SK-N-SH (cell line): Measurements from ENCODE around the gene PAX2. TPM values are rescaled to one million over a fixed set of nuclear protein-coding genes. Genes with fewer than 3 reads are reported as not detected.

Source experiments
- CTCF ChIA-PET: fragments of 300-600, 350-600 bp; formaldehyde crosslinking; extraction: SDS; loops from one replicate; lab custom pipeline; 2021; lab: Yijun Ruan, JAX
- POLR2A ChIA-PET: fragments of 350-600 bp; sonication (Branson Sonifier 250); formaldehyde crosslinking; extraction: SDS; loops from one replicate; lab custom pipeline; 2020; ENCODE audit warnings: antibody characterized with exemption, inconsistent platforms; lab: Yijun Ruan, JAX
- DNase-seq: peaks from one replicate; pipeline ENCODE4 v3.0.0; 2012
- H2AFZ ChIP-seq: fragments of 200-600 bp; sonication (generic); 2 replicates; pipeline ENCODE4 v1.8.1; 2016; ENCODE audit warnings: antibody characterized with exemption, mild to moderate bottlenecking, low read depth
- H3F3A ChIP-seq: fragments of 200-600 bp; sonication (generic); replicated peaks from 2 replicates; pipeline ENCODE3; 2016; ENCODE audit warnings: antibody characterized with exemption, mild to moderate bottlenecking; ENCODE audit not compliant: insufficient read depth
- H3K27ac ChIP-seq, 2 experiments: fragments of 200-500 bp in 1 of 2; fragments of 200-600 bp in 1 of 2; sonication (Bioruptor generic) in 1 of 2; sonication (generic), shearing (Covaris generic) in 1 of 2; 2 replicates each; pipeline versions ENCODE4 v1.5.1 to v1.6.1; 2014 to 2016; ENCODE audit warnings: low read depth in 2 of 2, inconsistent platforms in 1 of 2, low read length in 1 of 2, mild to moderate bottlenecking in 1 of 2, mixed read lengths in 1 of 2
- H3K27me3 ChIP-seq: fragments of 200-600 bp; sonication (generic), shearing (Covaris generic); 2 replicates; pipeline ENCODE4 v1.6.1; 2016; ENCODE audit warnings: mixed run types; ENCODE audit not compliant: insufficient read depth
- H3K36me3 ChIP-seq, 2 experiments: fragments of 200-500 bp in 1 of 2; fragments of 200-600 bp in 1 of 2; sonication (Bioruptor generic) in 1 of 2; sonication (generic) in 1 of 2; replicated peaks in 1 of 2; 2 replicates each; pipeline versions ENCODE3 to v1.5.1; 2014 to 2016; ENCODE audit warnings: low read length in 1 of 2, mild to moderate bottlenecking in 1 of 2; ENCODE audit not compliant: insufficient read depth in 2 of 2, control insufficient read depth in 1 of 2
- H3K4me1 ChIP-seq, 2 experiments: fragments of 200-500 bp in 1 of 2; fragments of 200-600 bp in 1 of 2; sonication (Bioruptor generic) in 1 of 2; sonication (generic), shearing (Covaris generic) in 1 of 2; 2 replicates each; pipeline versions ENCODE4 v1.5.1 to v1.6.1; 2014 to 2016; ENCODE audit warnings: low read depth in 1 of 2, low read length in 1 of 2, mixed run types in 1 of 2; ENCODE audit not compliant: insufficient read depth in 2 of 2, control insufficient read depth in 1 of 2
- H3K4me2 ChIP-seq: fragments of 200-600 bp; sonication (generic), shearing (Covaris generic); 2 replicates; pipeline ENCODE4 v1.6.1; 2017; ENCODE audit warnings: mixed run types
- H3K4me3 ChIP-seq, 2 experiments: fragments of 200-500 bp in 1 of 2; fragments of 200-600 bp in 1 of 2; sonication (Bioruptor generic) in 1 of 2; sonication (generic), shearing (Covaris generic) in 1 of 2; 2 replicates each; pipeline versions ENCODE4 v1.5.1 to v1.8.1; 2014 to 2016; ENCODE audit warnings: low read depth in 2 of 2, inconsistent platforms in 1 of 2, low read length in 1 of 2, mild to moderate bottlenecking in 1 of 2, mixed read lengths in 1 of 2, moderate library complexity in 1 of 2
- H3K79me2 ChIP-seq: fragments of 200-600 bp; sonication (generic); 2 replicates; pipeline ENCODE4 v1.8.1; 2017; ENCODE audit warnings: mild to moderate bottlenecking; ENCODE audit not compliant: insufficient read depth
- H3K9ac ChIP-seq: fragments of 200-600 bp; sonication (generic); 2 replicates; pipeline ENCODE4 v1.6.1; 2017; ENCODE audit warnings: mixed run types
- H3K9me2 ChIP-seq: fragments of 200-600 bp; sonication (generic); 2 replicates; pipeline ENCODE4 v1.6.1; 2017; ENCODE audit warnings: mixed run types
- H3K9me3 ChIP-seq: fragments of 200-600 bp; sonication (generic); 2 replicates; pipeline ENCODE4 v1.6.1; 2017; ENCODE audit warnings: mixed run types, mild to moderate bottlenecking, moderate library complexity
- H4K20me1 ChIP-seq: fragments of 200-600 bp; sonication (generic); 2 replicates; pipeline ENCODE4 v1.6.1; 2017; ENCODE audit warnings: mild to moderate bottlenecking, mixed run types; ENCODE audit not compliant: insufficient read depth
- CHD2 ChIP-seq: fragments of 150-350 bp; IDR thresholded peaks from 2 replicates; pipeline ENCODE4 v1.6.1; 2018; ENCODE audit warnings: low read length; ENCODE audit not compliant: partially characterized antibody
- EP300 ChIP-seq, 2 experiments: IDR thresholded peaks; 2 replicates each; pipeline versions ENCODE4 v1.4.0 to v1.6.1; 2012; ENCODE audit warnings: borderline replicate concordance in 1 of 2, low read depth in 1 of 2, low read length in 1 of 2
- FOXJ3 ChIP-seq: sonication (generic); formaldehyde crosslinking; IDR thresholded peaks from 2 replicates; pipeline ENCODE4 v1.5.1; 2020; ENCODE audit warnings: mild to moderate bottlenecking, missing genetic modification reagents
- FOXM1 ChIP-seq: IDR thresholded peaks from 2 replicates; pipeline ENCODE4 v1.4.0; 2012; ENCODE audit warnings: low read depth, mild to moderate bottlenecking
- GABPA ChIP-seq: IDR thresholded peaks from 2 replicates; pipeline ENCODE4 v1.4.0; 2012; ENCODE audit warnings: low read depth, mild to moderate bottlenecking
- JUND ChIP-seq: IDR thresholded peaks from 2 replicates; pipeline ENCODE4 v1.4.0; 2012
- MXI1 ChIP-seq: IDR thresholded peaks from 2 replicates; pipeline ENCODE4 v1.6.1; 2012; ENCODE audit warnings: mild to moderate bottlenecking, low read depth, low read length, improper control_type of control experiment
- NFIC ChIP-seq: IDR thresholded peaks from 2 replicates; pipeline ENCODE4 v1.4.0; 2012; ENCODE audit warnings: borderline replicate concordance
- RAD21 ChIP-seq: IDR thresholded peaks from 2 replicates; pipeline ENCODE4 v1.6.1; 2012; ENCODE audit warnings: mild to moderate bottlenecking, low read length
- RXRA ChIP-seq: IDR thresholded peaks from 2 replicates; pipeline ENCODE4 v1.4.0; 2012; ENCODE audit warnings: low read depth, mild to moderate bottlenecking, borderline replicate concordance
- TEAD4 ChIP-seq: IDR thresholded peaks from 2 replicates; pipeline ENCODE4 v1.4.0; 2012; ENCODE audit warnings: mild to moderate bottlenecking, borderline replicate concordance; ENCODE audit not compliant: insufficient read depth
- YY1 ChIP-seq: IDR thresholded peaks from 2 replicates; pipeline ENCODE4 v1.4.0; 2012; ENCODE audit warnings: low read depth, mild to moderate bottlenecking
- WGBS: methylation state at CpG from one replicate; pipeline ENCODE4 v1.1.6; 2017; ENCODE audit warnings: low lambda C conversion rate; 5-methylcytosine and 5-hydroxymethylcytosine counted together
- polyA plus RNA-seq, 3 experiments: library from polyadenylated mRNA; depleted of rRNA; stranded (reverse); fragments of >200 nt; gene quantifications; 2 replicates each; pipeline ENCODE4 v1.2.3, GENCODE V29; 2012
- TF ChIP-seq, protein P1 (sequence below): IDR thresholded peaks from 2 replicates; pipeline ENCODE4 v1.4.0; 2012; ENCODE audit warnings: low read depth
- TF ChIP-seq, protein P2 (sequence below): fragments of 150-350 bp; IDR thresholded peaks from 2 replicates; pipeline ENCODE4 v1.6.1; 2017; ENCODE audit warnings: antibody characterized with exemption, low read length, low read depth, borderline replicate concordance
- TF ChIP-seq, protein P3 (sequence below): IDR thresholded peaks from 2 replicates; pipeline ENCODE4 v1.4.0; 2012; ENCODE audit warnings: low read depth, borderline replicate concordance
- TF ChIP-seq, protein P4 (sequence below): IDR thresholded peaks from 2 replicates; pipeline ENCODE4; 2012
- TF ChIP-seq, protein P5 (sequence below): fragments of 200-600 bp; sonication (generic); IDR thresholded peaks from 2 replicates; pipeline ENCODE4 v1.6.1; 2017; ENCODE audit warnings: antibody characterized with exemption, mild to moderate bottlenecking, moderate library complexity

PAX2 gene
- polyA plus RNA-seq, 1 of the 3 experiments (the other 2 are of a cell fraction): not detected

DNA sequence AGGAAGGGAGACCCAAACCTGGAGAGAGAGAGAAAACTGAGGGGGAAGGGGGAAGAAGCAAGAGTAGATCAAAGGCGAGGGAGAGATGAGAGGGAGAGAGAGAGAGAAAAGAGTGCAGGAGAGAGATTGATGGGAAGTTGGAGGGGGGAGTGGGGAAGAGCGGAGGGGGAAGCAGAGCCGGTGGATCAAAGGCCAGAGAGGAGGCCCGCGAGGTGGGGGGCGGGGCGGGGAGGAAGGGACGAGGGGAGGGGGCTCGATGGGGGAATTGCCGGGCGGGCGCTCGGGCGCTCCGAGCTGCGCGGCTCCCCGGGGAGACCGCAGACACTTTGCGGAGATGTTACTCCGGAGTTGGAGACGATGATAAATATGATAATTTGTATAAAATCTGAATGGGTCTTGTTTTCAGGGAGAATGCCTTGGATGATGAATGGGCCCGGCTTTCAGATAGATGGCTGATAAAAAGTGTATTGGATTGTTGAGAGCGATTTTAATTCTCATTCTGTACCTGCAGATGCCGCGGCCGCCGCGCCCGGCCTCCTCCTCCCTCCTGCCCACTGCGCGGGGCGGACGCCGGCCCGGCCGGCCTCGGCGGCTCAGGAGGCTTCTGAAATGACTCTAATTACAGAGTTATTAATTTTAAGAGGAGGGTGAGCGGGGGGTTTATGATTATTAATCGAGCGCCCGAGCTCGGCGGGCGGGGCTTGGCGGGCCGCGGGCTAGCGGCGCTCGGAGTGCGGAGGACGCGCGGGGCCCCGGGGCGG is 21.4 kb upstream of the PAX2 start:
- Histone ChIP-seq H3K79me2 (no peaks in the 10 kb centered on the region), H2AFZ (no peak overlapping the region), H3K9me3 (no peaks in the 10 kb centered on the region), H4K20me1 (no peaks in the 10 kb centered on the region), H3K27ac (no peak overlapping the region), H3K4me3 (peak overlapping the region in 1 of 2 experiments; percentile 19; a peak in 1 of 4 replicates), H3K9ac (no peak overlapping the region), H3K27me3 (peaks cover 65% of the 10 kb centered on the region), H3K36me3 (no peaks in the 10 kb centered on the region), H3F3A (no peaks in the 10 kb centered on the region), H3K9me2 (no peaks in the 10 kb centered on the region), H3K4me1 (no peaks in the 10 kb centered on the region), H3K4me2 (no peak overlapping the region)
- TF ChIP-seq, protein P1, sequence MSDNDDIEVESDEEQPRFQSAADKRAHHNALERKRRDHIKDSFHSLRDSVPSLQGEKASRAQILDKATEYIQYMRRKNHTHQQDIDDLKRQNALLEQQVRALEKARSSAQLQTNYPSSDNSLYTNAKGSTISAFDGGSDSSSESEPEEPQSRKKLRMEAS: no peak
- TF ChIP-seq JUND: no peak
- no peak for TF ChIP-seq RXRA
- no peak for TF ChIP-seq RAD21
- no peak for TF ChIP-seq TEAD4
- TF ChIP-seq FOXJ3 (CRISPR knock-in tag): no peak
- TF ChIP-seq YY1: no peak
- TF ChIP-seq EP300 (IDR thresholded peaks at IDR 0.05; ENCODE audit: borderline replicate concordance in 1 of 2, low read depth in 1 of 2, low read length in 1 of 2): no peak
- TF ChIP-seq, protein P2, sequence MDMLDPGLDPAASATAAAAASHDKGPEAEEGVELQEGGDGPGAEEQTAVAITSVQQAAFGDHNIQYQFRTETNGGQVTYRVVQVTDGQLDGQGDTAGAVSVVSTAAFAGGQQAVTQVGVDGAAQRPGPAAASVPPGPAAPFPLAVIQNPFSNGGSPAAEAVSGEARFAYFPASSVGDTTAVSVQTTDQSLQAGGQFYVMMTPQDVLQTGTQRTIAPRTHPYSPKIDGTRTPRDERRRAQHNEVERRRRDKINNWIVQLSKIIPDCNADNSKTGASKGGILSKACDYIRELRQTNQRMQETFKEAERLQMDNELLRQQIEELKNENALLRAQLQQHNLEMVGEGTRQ: no peak
- TF ChIP-seq, protein P3, sequence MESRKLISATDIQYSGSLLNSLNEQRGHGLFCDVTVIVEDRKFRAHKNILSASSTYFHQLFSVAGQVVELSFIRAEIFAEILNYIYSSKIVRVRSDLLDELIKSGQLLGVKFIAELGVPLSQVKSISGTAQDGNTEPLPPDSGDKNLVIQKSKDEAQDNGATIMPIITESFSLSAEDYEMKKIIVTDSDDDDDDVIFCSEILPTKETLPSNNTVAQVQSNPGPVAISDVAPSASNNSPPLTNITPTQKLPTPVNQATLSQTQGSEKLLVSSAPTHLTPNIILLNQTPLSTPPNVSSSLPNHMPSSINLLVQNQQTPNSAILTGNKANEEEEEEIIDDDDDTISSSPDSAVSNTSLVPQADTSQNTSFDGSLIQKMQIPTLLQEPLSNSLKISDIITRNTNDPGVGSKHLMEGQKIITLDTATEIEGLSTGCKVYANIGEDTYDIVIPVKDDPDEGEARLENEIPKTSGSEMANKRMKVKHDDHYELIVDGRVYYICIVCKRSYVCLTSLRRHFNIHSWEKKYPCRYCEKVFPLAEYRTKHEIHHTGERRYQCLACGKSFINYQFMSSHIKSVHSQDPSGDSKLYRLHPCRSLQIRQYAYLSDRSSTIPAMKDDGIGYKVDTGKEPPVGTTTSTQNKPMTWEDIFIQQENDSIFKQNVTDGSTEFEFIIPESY: no peak
- TF ChIP-seq CHD2: no peak
- TF ChIP-seq, protein P4, sequence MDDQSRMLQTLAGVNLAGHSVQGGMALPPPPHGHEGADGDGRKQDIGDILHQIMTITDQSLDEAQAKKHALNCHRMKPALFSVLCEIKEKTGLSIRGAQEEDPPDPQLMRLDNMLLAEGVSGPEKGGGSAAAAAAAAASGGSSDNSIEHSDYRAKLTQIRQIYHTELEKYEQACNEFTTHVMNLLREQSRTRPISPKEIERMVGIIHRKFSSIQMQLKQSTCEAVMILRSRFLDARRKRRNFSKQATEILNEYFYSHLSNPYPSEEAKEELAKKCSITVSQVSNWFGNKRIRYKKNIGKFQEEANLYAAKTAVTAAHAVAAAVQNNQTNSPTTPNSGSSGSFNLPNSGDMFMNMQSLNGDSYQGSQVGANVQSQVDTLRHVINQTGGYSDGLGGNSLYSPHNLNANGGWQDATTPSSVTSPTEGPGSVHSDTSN: no peak
- TF ChIP-seq, protein P5, sequence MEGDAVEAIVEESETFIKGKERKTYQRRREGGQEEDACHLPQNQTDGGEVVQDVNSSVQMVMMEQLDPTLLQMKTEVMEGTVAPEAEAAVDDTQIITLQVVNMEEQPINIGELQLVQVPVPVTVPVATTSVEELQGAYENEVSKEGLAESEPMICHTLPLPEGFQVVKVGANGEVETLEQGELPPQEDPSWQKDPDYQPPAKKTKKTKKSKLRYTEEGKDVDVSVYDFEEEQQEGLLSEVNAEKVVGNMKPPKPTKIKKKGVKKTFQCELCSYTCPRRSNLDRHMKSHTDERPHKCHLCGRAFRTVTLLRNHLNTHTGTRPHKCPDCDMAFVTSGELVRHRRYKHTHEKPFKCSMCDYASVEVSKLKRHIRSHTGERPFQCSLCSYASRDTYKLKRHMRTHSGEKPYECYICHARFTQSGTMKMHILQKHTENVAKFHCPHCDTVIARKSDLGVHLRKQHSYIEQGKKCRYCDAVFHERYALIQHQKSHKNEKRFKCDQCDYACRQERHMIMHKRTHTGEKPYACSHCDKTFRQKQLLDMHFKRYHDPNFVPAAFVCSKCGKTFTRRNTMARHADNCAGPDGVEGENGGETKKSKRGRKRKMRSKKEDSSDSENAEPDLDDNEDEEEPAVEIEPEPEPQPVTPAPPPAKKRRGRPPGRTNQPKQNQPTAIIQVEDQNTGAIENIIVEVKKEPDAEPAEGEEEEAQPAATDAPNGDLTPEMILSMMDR: no peak
- TF ChIP-seq MXI1: no peak
- TF ChIP-seq GABPA: no peak
- no peak for TF ChIP-seq FOXM1
- TF ChIP-seq NFIC: no peak
- DNase-seq: peak; percentile 70
- ChIA-PET POLR2A (no interaction called here), CTCF (interaction anchor here (0.9 to 2.9 kb wide), 14 partner anchors 10 to 165 kb away, joined by 3 to 20 read pairs (median 4); partner anchors contain the start of gene PAX2)
- WGBS: 25% methylated on average over 38 of the region's 58 CpGs
